Mucosa of stomach (tissue), 1 donor: ENCODE results near the gene QSOX1.
A peak's percentile ranks its signal among the peaks of the same experiment; 100 is the strongest.

Source experiments
- H3K27me3 ChIP-seq: one replicate; pipeline ENCODE4 v1.7.0; 2013; ENCODE audit warnings: mild to moderate bottlenecking, low read length; ENCODE audit not compliant: control insufficient read depth, insufficient read depth
- H3K36me3 ChIP-seq: one replicate; pipeline ENCODE4 v1.7.0; 2013; ENCODE audit warnings: low read length; ENCODE audit not compliant: control insufficient read depth, insufficient read depth
- H3K4me1 ChIP-seq: one replicate; pipeline ENCODE4 v1.7.0; 2013; ENCODE audit warnings: mild to moderate bottlenecking, low read length; ENCODE audit not compliant: control insufficient read depth, insufficient read depth
- H3K4me3 ChIP-seq: one replicate; pipeline ENCODE4 v1.7.0; 2013; ENCODE audit warnings: low read length
- H3K9ac ChIP-seq: one replicate; pipeline ENCODE4 v1.7.0; 2013; ENCODE audit warnings: mild to moderate bottlenecking, low read length, moderate library complexity
- H3K9me3 ChIP-seq: one replicate; pipeline ENCODE4 v1.7.0; 2013; ENCODE audit warnings: mild to moderate bottlenecking, low read length, moderate library complexity; ENCODE audit not compliant: control insufficient read depth
- donor health status: Pancreatic carcinoma.

Gene QSOX1

GRCh38 chr1:180153032-180153431, 1.6 kb upstream of the QSOX1 start:
- no peaks in the 10 kb centered on the region for H3K36me3 ChIP-seq
- H3K4me3 ChIP-seq: no peak overlapping the region
- peaks cover 24% of the 10 kb centered on the region for H3K4me1 ChIP-seq
- no peaks in the 10 kb centered on the region for H3K9me3 ChIP-seq
- no peaks in the 10 kb centered on the region for H3K27me3 ChIP-seq
- H3K9ac ChIP-seq: no peak overlapping the region

DNA sequence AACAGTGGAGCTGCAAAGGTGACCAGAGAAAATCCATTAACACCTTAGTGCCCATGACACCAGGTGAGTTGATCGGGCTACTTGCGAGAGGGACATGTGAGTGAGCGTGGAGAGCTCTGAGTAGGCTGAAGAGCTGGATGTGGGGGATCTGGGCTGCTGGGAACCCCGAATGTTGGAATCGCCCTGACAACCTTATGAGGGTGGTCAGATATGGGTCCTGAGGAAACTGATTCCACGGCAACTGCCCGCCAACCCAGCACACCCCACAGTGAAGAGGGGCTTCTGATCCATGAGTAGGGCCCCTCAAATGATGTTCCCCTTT, 705 bp upstream of the QSOX1 start:
- Histone ChIP-seq H3K9ac (peak overlapping the region; percentile 75), H3K4me3 (peak overlapping the region; percentile 65)

DNA sequence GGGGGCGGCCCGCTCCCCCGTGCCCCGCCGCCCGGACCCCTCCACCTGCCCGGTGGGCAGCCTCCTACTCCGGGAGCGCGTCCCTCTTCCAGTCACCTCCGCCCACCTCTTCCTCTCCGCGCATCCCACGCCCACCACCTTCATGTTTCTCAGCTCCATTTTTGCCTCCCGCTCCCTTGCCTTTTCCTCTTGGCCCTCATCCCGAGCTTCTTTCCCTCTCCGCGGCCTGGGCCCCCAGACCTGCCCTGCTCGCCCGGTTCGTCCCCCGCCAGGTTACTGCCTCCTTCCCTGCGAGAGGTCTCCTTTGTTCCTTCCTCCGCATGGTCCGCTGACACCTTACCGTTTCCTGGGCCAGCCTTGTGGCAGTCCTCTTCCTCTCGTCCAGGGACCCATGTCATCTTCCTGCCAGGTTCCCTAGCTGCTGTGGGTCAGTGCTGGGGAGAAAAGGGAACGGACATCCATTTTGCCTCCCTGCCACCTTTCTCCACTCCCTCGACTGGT, 563 bp downstream of the QSOX1 start:
- H3K9ac ChIP-seq: peak overlapping the region; percentile 89
- no peaks in the 10 kb centered on the region for H3K27me3 ChIP-seq
- peaks cover 44% of the 10 kb centered on the region for H3K4me1 ChIP-seq

More for the DNA sequence above, 705 bp upstream of the QSOX1 start:
- peaks cover 33% of the 10 kb centered on the region for H3K4me1 ChIP-seq
- no peaks in the 10 kb centered on the region for H3K36me3 ChIP-seq
- no peaks in the 10 kb centered on the region for H3K9me3 ChIP-seq
- H3K27me3 ChIP-seq: no peaks in the 10 kb centered on the region

DNA sequence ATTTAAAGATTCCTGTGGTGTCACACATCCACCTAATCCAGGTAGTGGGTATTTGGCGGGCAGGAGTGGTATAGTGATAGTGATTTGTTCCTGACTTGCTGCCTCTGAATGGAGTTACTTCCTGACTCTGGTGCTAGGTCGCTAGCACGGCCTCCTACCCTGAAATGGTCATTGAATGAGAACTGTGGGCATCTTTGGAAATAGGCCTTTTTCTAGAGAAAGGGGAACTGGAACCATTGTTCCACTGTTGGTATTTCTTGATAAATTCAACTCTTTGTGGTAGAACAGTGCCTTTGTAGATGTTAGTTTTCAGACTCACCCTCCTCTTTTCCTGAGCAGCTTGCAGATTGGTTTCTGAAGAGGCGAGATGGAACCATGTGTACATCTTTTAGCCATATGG, 1.5 kb downstream of the QSOX1 start:
- Histone ChIP-seq H3K4me3 (peak overlapping the region; percentile 85), H3K4me1 (peaks cover 51% of the 10 kb centered on the region), H3K9ac (peak overlapping the region; percentile 89)

More for the DNA sequence above, 563 bp downstream of the QSOX1 start:
- Histone ChIP-seq H3K9me3 (no peaks in the 10 kb centered on the region), H3K4me3 (peak overlapping the region; percentile 85), H3K36me3 (no peaks in the 10 kb centered on the region)

DNA sequence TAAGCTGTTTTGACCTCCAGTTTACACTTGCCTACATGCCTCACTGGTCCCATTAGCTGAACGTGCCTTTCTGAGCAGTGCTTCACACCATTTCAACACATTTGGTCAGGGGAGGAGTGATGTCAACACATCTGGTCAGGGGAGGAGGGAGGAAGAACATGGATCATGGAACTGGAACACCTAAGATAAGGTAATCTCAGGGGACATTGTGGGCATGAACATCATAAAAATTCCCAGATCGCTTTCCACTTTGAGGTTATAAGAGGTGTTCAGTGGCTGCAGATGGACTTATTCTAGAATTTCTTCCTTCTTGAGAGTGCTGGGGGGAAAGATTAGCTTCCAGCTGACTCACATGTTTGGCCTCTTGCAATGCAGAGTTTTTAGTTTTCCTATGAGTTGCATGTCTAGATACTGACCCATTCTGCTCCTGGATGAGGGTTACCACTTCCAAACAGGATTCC, 2.0 kb downstream of the QSOX1 start:
- Histone ChIP-seq H3K36me3 (no peaks in the 10 kb centered on the region), H3K27me3 (no peaks in the 10 kb centered on the region), H3K9ac (peak overlapping the region; percentile 89), H3K4me3 (peak overlapping the region; percentile 85), H3K4me1 (peaks cover 56% of the 10 kb centered on the region), H3K9me3 (no peaks in the 10 kb centered on the region)

More for the DNA sequence above, 1.5 kb downstream of the QSOX1 start:
- Histone ChIP-seq H3K27me3 (no peaks in the 10 kb centered on the region), H3K9me3 (no peaks in the 10 kb centered on the region), H3K36me3 (no peaks in the 10 kb centered on the region)

DNA sequence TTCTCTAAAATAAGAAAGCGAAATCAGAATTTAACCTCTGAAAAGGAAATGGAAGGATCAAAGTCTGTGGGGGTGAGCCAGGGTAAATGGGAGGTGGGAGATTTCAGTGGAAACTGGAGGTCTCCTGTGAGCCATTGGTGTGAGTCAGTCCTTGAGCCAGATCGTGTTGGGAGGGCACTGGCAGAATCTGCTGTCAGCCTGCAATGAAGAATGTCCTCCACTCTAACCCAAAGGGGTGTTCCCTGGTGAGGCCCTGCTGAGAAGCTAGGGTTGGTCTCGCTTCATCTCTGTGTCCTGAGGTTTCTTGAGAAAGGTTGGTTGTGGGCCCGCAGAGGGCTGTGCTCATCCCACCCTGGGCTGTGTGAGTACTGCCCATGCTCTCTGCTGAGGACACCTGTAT, 2.4 kb downstream of the QSOX1 start:
- H3K4me1 ChIP-seq: peaks cover 60% of the 10 kb centered on the region
- peak overlapping the region; percentile 85 for H3K4me3 ChIP-seq
- peak overlapping the region; percentile 89 for H3K9ac ChIP-seq
- H3K9me3 ChIP-seq: no peaks in the 10 kb centered on the region
- no peaks in the 10 kb centered on the region for H3K27me3 ChIP-seq
- H3K36me3 ChIP-seq: no peaks in the 10 kb centered on the region

DNA sequence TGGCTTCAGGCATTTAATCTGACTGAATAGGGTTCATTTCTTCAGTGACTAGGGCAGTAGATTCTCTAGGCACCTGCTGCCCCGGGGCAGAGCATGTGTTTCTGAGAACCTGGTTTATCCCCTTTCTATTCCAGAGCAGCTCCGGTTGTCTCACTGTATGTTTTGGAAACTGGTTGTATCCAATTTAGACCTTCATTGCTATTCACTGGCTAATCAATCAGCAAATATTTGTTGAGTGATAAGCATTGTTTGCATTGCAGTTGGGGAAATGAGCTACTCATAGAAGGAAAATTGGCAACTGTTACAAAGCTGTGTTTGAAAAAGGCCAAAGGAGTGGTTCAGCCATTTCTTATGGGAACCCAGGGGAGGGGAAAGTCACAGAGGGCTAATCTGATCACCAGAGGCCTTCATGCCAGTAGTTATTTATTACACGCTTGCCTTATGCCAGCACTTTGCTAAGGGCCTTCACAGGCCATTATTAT, 2.9 kb downstream of the QSOX1 start:
- no peaks in the 10 kb centered on the region for H3K27me3 ChIP-seq
- no peaks in the 10 kb centered on the region for H3K36me3 ChIP-seq
- peak overlapping the region; percentile 89 for H3K9ac ChIP-seq
- peaks cover 65% of the 10 kb centered on the region for H3K4me1 ChIP-seq
- no peaks in the 10 kb centered on the region for H3K9me3 ChIP-seq
- peak overlapping the region; percentile 85 for H3K4me3 ChIP-seq

DNA sequence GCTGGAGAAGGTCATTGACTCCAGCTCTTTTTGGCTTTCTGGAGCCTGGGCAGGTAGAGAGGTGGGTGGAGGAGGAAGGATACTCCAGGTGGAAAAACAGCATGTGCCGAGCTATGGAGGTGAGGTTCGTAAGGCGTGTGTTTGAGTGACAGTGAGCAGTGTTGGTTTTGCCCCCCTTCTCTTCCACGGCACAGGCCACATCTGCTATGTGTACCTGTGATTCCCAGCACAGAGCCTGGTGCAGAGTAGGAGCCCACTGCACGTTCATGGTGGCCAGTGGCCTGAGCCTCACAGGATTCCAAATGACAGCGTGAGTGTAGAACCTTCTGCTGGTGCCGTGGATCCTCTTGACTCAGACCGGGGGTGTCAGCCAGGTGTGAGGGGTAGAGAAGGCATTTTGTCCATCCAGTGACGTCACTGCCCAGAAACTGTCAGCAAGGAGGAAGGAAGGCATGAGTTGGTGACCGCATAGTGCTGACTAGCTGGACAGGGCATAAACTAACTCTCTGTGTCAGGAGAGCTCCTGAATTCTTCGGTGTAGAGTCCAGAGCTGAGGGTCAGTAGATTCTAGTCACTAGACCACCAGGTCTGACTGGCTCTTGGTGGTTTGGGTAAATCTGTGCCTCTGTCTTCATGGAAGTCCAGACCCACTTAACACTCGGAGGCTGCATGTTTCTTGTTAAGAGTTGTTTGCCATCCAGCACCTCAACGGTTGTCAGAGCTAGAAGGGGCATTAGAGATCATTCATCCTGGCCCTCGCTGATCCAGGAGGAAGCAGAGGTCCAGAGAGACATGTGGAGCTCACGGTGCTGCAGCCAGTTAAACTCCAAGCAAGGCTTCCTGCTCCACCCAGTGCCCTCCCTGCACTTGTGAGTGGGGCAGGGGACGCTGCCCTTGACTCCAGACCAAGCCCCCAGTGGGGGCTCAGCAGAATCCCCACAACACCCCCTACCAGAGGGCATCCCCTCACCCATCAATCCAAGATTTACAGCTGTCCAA, 3.8 kb downstream of the QSOX1 start:
- H3K27me3 ChIP-seq: no peaks in the 10 kb centered on the region
- peak overlapping the region; percentile 48 for H3K9ac ChIP-seq
- H3K9me3 ChIP-seq: no peaks in the 10 kb centered on the region
- H3K4me1 ChIP-seq: peaks cover 68% of the 10 kb centered on the region
- H3K36me3 ChIP-seq: no peaks in the 10 kb centered on the region
- peak overlapping the region; percentile 6 for H3K4me3 ChIP-seq

GRCh38 chr1:180160357-180160756, 5.7 kb downstream of the QSOX1 start:
- no peak overlapping the region for H3K4me3 ChIP-seq
- H3K9me3 ChIP-seq: no peaks in the 10 kb centered on the region
- no peaks in the 10 kb centered on the region for H3K36me3 ChIP-seq
- no peaks in the 10 kb centered on the region for H3K27me3 ChIP-seq
- H3K4me1 ChIP-seq: peaks cover 81% of the 10 kb centered on the region
- no peak overlapping the region for H3K9ac ChIP-seq

- no peaks in the 10 kb centered on the region for H3K9me3 ChIP-seq
- H3K27me3 ChIP-seq: no peaks in the 10 kb centered on the region
- H3K4me1 ChIP-seq: peaks cover 89% of the 10 kb centered on the region
- no peaks in the 10 kb centered on the region for H3K36me3 ChIP-seq
- no peak overlapping the region for H3K9ac ChIP-seq
- no peak overlapping the region for H3K4me3 ChIP-seq
These were observed 8.4 kb downstream of the QSOX1 start for GRCh38 chr1:180163041-180163440.

GRCh38 chr1:180165096-180165495, 10.4 kb downstream of the QSOX1 start:
- Histone ChIP-seq H3K4me1 (peaks cover 91% of the 10 kb centered on the region), H3K4me3 (no peak overlapping the region), H3K27me3 (no peaks in the 10 kb centered on the region), H3K9me3 (no peaks in the 10 kb centered on the region), H3K9ac (no peak overlapping the region), H3K36me3 (no peaks in the 10 kb centered on the region)
